SK-N-SH (cell line): Measurements from ENCODE around the gene REM1. TPM values are rescaled to one million over a fixed set of nuclear protein-coding genes. Genes with fewer than 3 reads are reported as not detected.

Experiments used
- CTCF ChIA-PET: fragments of 300-600, 350-600 bp; formaldehyde crosslinking; extraction: SDS; loops from one replicate; lab custom pipeline; 2021; lab: Yijun Ruan, JAX
- POLR2A ChIA-PET: fragments of 350-600 bp; sonication (Branson Sonifier 250); formaldehyde crosslinking; extraction: SDS; loops from one replicate; lab custom pipeline; 2020; ENCODE audit warnings: antibody characterized with exemption, inconsistent platforms; lab: Yijun Ruan, JAX
- DNase-seq: peaks from one replicate; pipeline ENCODE4 v3.0.0; 2012
- H2AFZ ChIP-seq: fragments of 200-600 bp; sonication (generic); 2 replicates; pipeline ENCODE4 v1.8.1; 2016; ENCODE audit warnings: antibody characterized with exemption, mild to moderate bottlenecking, low read depth
- H3F3A ChIP-seq: fragments of 200-600 bp; sonication (generic); replicated peaks from 2 replicates; pipeline ENCODE3; 2016; ENCODE audit warnings: antibody characterized with exemption, mild to moderate bottlenecking; ENCODE audit not compliant: insufficient read depth
- H3K27ac ChIP-seq, 2 experiments: fragments of 200-500 bp in 1 of 2; fragments of 200-600 bp in 1 of 2; sonication (Bioruptor generic) in 1 of 2; sonication (generic), shearing (Covaris generic) in 1 of 2; 2 replicates each; pipeline versions ENCODE4 v1.5.1 to v1.6.1; 2014 to 2016; ENCODE audit warnings: low read depth in 2 of 2, inconsistent platforms in 1 of 2, low read length in 1 of 2, mild to moderate bottlenecking in 1 of 2, mixed read lengths in 1 of 2
- H3K27me3 ChIP-seq: fragments of 200-600 bp; sonication (generic), shearing (Covaris generic); 2 replicates; pipeline ENCODE4 v1.6.1; 2016; ENCODE audit warnings: mixed run types; ENCODE audit not compliant: insufficient read depth
- H3K36me3 ChIP-seq, 2 experiments: fragments of 200-500 bp in 1 of 2; fragments of 200-600 bp in 1 of 2; sonication (Bioruptor generic) in 1 of 2; sonication (generic) in 1 of 2; replicated peaks in 1 of 2; 2 replicates each; pipeline versions ENCODE3 to v1.5.1; 2014 to 2016; ENCODE audit warnings: low read length in 1 of 2, mild to moderate bottlenecking in 1 of 2; ENCODE audit not compliant: insufficient read depth in 2 of 2, control insufficient read depth in 1 of 2
- H3K4me1 ChIP-seq, 2 experiments: fragments of 200-500 bp in 1 of 2; fragments of 200-600 bp in 1 of 2; sonication (Bioruptor generic) in 1 of 2; sonication (generic), shearing (Covaris generic) in 1 of 2; 2 replicates each; pipeline versions ENCODE4 v1.5.1 to v1.6.1; 2014 to 2016; ENCODE audit warnings: low read depth in 1 of 2, low read length in 1 of 2, mixed run types in 1 of 2; ENCODE audit not compliant: insufficient read depth in 2 of 2, control insufficient read depth in 1 of 2
- H3K4me2 ChIP-seq: fragments of 200-600 bp; sonication (generic), shearing (Covaris generic); 2 replicates; pipeline ENCODE4 v1.6.1; 2017; ENCODE audit warnings: mixed run types
- H3K4me3 ChIP-seq, 2 experiments: fragments of 200-500 bp in 1 of 2; fragments of 200-600 bp in 1 of 2; sonication (Bioruptor generic) in 1 of 2; sonication (generic), shearing (Covaris generic) in 1 of 2; 2 replicates each; pipeline versions ENCODE4 v1.5.1 to v1.8.1; 2014 to 2016; ENCODE audit warnings: low read depth in 2 of 2, inconsistent platforms in 1 of 2, low read length in 1 of 2, mild to moderate bottlenecking in 1 of 2, mixed read lengths in 1 of 2, moderate library complexity in 1 of 2
- H3K79me2 ChIP-seq: fragments of 200-600 bp; sonication (generic); 2 replicates; pipeline ENCODE4 v1.8.1; 2017; ENCODE audit warnings: mild to moderate bottlenecking; ENCODE audit not compliant: insufficient read depth
- H3K9ac ChIP-seq: fragments of 200-600 bp; sonication (generic); 2 replicates; pipeline ENCODE4 v1.6.1; 2017; ENCODE audit warnings: mixed run types
- H3K9me2 ChIP-seq: fragments of 200-600 bp; sonication (generic); 2 replicates; pipeline ENCODE4 v1.6.1; 2017; ENCODE audit warnings: mixed run types
- H3K9me3 ChIP-seq: fragments of 200-600 bp; sonication (generic); 2 replicates; pipeline ENCODE4 v1.6.1; 2017; ENCODE audit warnings: mixed run types, mild to moderate bottlenecking, moderate library complexity
- H4K20me1 ChIP-seq: fragments of 200-600 bp; sonication (generic); 2 replicates; pipeline ENCODE4 v1.6.1; 2017; ENCODE audit warnings: mild to moderate bottlenecking, mixed run types; ENCODE audit not compliant: insufficient read depth
- ELF1 ChIP-seq: IDR thresholded peaks from 2 replicates; pipeline ENCODE4 v1.4.0; 2012
- EP300 ChIP-seq, 2 experiments: IDR thresholded peaks; 2 replicates each; pipeline versions ENCODE4 v1.4.0 to v1.6.1; 2012; ENCODE audit warnings: borderline replicate concordance in 1 of 2, low read depth in 1 of 2, low read length in 1 of 2
- EZH2phosphoT487 ChIP-seq: fragments of 200-600 bp; sonication (generic); IDR thresholded peaks from 2 replicates; pipeline ENCODE4 v1.6.1; 2017; ENCODE audit warnings: low read depth, mixed run types, mild to moderate bottlenecking, antibody characterized with exemption, moderate library complexity, borderline replicate concordance
- FOXM1 ChIP-seq: IDR thresholded peaks from 2 replicates; pipeline ENCODE4 v1.4.0; 2012; ENCODE audit warnings: low read depth, mild to moderate bottlenecking
- GATA2 ChIP-seq: sonication (generic); formaldehyde crosslinking; IDR thresholded peaks from 2 replicates; pipeline ENCODE4 v1.5.0; 2020; ENCODE audit warnings: mild to moderate bottlenecking, missing genetic modification reagents
- IRF3 ChIP-seq: fragments of 150-350 bp; IDR thresholded peaks from 2 replicates; pipeline ENCODE4 v1.6.1; 2016; ENCODE audit warnings: mild to moderate bottlenecking, low read depth, low read length
- JUND ChIP-seq: IDR thresholded peaks from 2 replicates; pipeline ENCODE4 v1.4.0; 2012
- MEF2A ChIP-seq: IDR thresholded peaks from 2 replicates; pipeline ENCODE4 v1.4.0; 2012; ENCODE audit warnings: low read depth, borderline replicate concordance
- MXI1 ChIP-seq: IDR thresholded peaks from 2 replicates; pipeline ENCODE4 v1.6.1; 2012; ENCODE audit warnings: mild to moderate bottlenecking, low read depth, low read length, improper control_type of control experiment
- NFIC ChIP-seq: IDR thresholded peaks from 2 replicates; pipeline ENCODE4 v1.4.0; 2012; ENCODE audit warnings: borderline replicate concordance
- POLR2AphosphoS5 ChIP-seq: IDR thresholded peaks from 2 replicates; pipeline ENCODE4 v1.6.1; 2012; ENCODE audit warnings: low read depth, low read length
- RAD21 ChIP-seq: IDR thresholded peaks from 2 replicates; pipeline ENCODE4 v1.6.1; 2012; ENCODE audit warnings: mild to moderate bottlenecking, low read length
- RCOR1 ChIP-seq: fragments of 150-350 bp; IDR thresholded peaks from 2 replicates; pipeline ENCODE4 v1.6.1; 2017; ENCODE audit warnings: antibody characterized with exemption, low read length
- RFX5 ChIP-seq: IDR thresholded peaks from 2 replicates; pipeline ENCODE4 v1.6.1; 2012; ENCODE audit warnings: mild to moderate bottlenecking, improper control_type of control experiment, low read length
- SIN3A ChIP-seq: IDR thresholded peaks from 2 replicates; pipeline ENCODE4 v1.6.1; 2012; ENCODE audit warnings: low read depth, mild to moderate bottlenecking, low read length, moderate library complexity, borderline replicate concordance
- SMC3 ChIP-seq: IDR thresholded peaks from 2 replicates; pipeline ENCODE4 v1.6.1; 2012; ENCODE audit warnings: low read depth, low read length, improper control_type of control experiment
- TCF12 ChIP-seq: IDR thresholded peaks from 2 replicates; pipeline ENCODE4 v1.4.0; 2012
- USF1 ChIP-seq: IDR thresholded peaks from 2 replicates; pipeline ENCODE4 v1.4.0; 2012; ENCODE audit warnings: low read depth, borderline replicate concordance
- ZBTB33 ChIP-seq: IDR thresholded peaks from 2 replicates; pipeline ENCODE4 v1.4.0; 2012; ENCODE audit warnings: low read depth, borderline replicate concordance
- WGBS: methylation state at CpG from one replicate; pipeline ENCODE4 v1.1.6; 2017; ENCODE audit warnings: low lambda C conversion rate; 5-methylcytosine and 5-hydroxymethylcytosine counted together
- polyA plus RNA-seq, 3 experiments: library from polyadenylated mRNA; depleted of rRNA; stranded (reverse); fragments of >200 nt; gene quantifications; 2 replicates each; pipeline ENCODE4 v1.2.3, GENCODE V29; 2012
- TF ChIP-seq, protein P1 (sequence below): fragments of 200-600 bp; sonication (generic); IDR thresholded peaks from 2 replicates; pipeline ENCODE4 v1.6.1; 2017; ENCODE audit warnings: antibody characterized with exemption, mild to moderate bottlenecking, moderate library complexity
- TF ChIP-seq, protein P2 (sequence below): IDR thresholded peaks from 2 replicates; pipeline ENCODE4 v1.6.1; 2012; ENCODE audit warnings: mild to moderate bottlenecking, low read depth, low read length, moderate library complexity
- TF ChIP-seq, protein P3 (sequence below): fragments of 150-350 bp; IDR thresholded peaks from 2 replicates; pipeline ENCODE4 v1.6.1; 2017; ENCODE audit warnings: antibody characterized with exemption, low read length, low read depth, borderline replicate concordance

Gene REM1
- polyA plus RNA-seq, 1 of the 3 experiments (the other 2 are of a cell fraction) = 7.1 TPM

GRCh38 chr20:31514154-31515071 is 39.3 kb downstream of the REM1 start, which contains the start of gene HM13:
HM13 (plus strand) TSS chr20:31514442; CDS start chr20:31514552, 110 bp downstream.
- H3K27ac ChIP-seq = peak within 1 kb of the TSS; percentile 78 to 84
- H3K36me3 ChIP-seq = peaks cover 4 to 5% of the 10 kb centered on the region in 2 experiments
- peaks cover 51% of the 10 kb centered on the region for H3K79me2 ChIP-seq
- peaks cover 3% of the 10 kb centered on the region for H3F3A ChIP-seq
- H3K9ac ChIP-seq = peak within 1 kb of the TSS; percentile 93
- H3K9me2 ChIP-seq = no peaks in the 10 kb centered on the region
- CTCF ChIA-PET = interaction anchor here (0.6 to 2.4 kb wide), 11 partner anchors 8 to 99 kb away, joined by 3 to 18 read pairs (median 3); a partner anchor contains a TSS
- peaks cover 9 to 27% of the 10 kb centered on the region in 2 experiments for H3K4me1 ChIP-seq
- H3K4me3 ChIP-seq = peak within 1 kb of the TSS; percentile 95
- peak; percentile 98 for DNase-seq
- peak within 1 kb of the TSS; percentile 73 for H2AFZ ChIP-seq
- no peaks in the 10 kb centered on the region for H3K9me3 ChIP-seq
- no peaks in the 10 kb centered on the region for H3K27me3 ChIP-seq
- peak within 1 kb of the TSS; percentile 100 for H3K4me2 ChIP-seq
- WGBS = 3% methylated on average over 22 of the region's 86 CpGs
- H4K20me1 ChIP-seq = peaks cover 15% of the 10 kb centered on the region
- POLR2A ChIA-PET = no interaction called here
- TF ChIP-seq SMC3 = peak; percentile 36; the same call in 1 of the 2 replicates
- TF ChIP-seq SIN3A = no peak
- TF ChIP-seq ZBTB33 = no peak
- TF ChIP-seq, protein P1, sequence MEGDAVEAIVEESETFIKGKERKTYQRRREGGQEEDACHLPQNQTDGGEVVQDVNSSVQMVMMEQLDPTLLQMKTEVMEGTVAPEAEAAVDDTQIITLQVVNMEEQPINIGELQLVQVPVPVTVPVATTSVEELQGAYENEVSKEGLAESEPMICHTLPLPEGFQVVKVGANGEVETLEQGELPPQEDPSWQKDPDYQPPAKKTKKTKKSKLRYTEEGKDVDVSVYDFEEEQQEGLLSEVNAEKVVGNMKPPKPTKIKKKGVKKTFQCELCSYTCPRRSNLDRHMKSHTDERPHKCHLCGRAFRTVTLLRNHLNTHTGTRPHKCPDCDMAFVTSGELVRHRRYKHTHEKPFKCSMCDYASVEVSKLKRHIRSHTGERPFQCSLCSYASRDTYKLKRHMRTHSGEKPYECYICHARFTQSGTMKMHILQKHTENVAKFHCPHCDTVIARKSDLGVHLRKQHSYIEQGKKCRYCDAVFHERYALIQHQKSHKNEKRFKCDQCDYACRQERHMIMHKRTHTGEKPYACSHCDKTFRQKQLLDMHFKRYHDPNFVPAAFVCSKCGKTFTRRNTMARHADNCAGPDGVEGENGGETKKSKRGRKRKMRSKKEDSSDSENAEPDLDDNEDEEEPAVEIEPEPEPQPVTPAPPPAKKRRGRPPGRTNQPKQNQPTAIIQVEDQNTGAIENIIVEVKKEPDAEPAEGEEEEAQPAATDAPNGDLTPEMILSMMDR = peak; percentile 87
- TF ChIP-seq TCF12 = no peak
- no peak for TF ChIP-seq ELF1
- TF ChIP-seq RAD21 = no peak
- TF ChIP-seq POLR2AphosphoS5 = peak; percentile 81
- no peak for TF ChIP-seq MEF2A
- TF ChIP-seq EP300 (IDR thresholded peaks at IDR 0.05; ENCODE audit: borderline replicate concordance in 1 of 2, low read depth in 1 of 2, low read length in 1 of 2) = no peak
- TF ChIP-seq JUND = no peak
- peak; percentile 88 for TF ChIP-seq MXI1
- no peak for TF ChIP-seq RFX5
- no peak; the same call in 1 of the 2 replicates for TF ChIP-seq RCOR1
- TF ChIP-seq, protein P2, sequence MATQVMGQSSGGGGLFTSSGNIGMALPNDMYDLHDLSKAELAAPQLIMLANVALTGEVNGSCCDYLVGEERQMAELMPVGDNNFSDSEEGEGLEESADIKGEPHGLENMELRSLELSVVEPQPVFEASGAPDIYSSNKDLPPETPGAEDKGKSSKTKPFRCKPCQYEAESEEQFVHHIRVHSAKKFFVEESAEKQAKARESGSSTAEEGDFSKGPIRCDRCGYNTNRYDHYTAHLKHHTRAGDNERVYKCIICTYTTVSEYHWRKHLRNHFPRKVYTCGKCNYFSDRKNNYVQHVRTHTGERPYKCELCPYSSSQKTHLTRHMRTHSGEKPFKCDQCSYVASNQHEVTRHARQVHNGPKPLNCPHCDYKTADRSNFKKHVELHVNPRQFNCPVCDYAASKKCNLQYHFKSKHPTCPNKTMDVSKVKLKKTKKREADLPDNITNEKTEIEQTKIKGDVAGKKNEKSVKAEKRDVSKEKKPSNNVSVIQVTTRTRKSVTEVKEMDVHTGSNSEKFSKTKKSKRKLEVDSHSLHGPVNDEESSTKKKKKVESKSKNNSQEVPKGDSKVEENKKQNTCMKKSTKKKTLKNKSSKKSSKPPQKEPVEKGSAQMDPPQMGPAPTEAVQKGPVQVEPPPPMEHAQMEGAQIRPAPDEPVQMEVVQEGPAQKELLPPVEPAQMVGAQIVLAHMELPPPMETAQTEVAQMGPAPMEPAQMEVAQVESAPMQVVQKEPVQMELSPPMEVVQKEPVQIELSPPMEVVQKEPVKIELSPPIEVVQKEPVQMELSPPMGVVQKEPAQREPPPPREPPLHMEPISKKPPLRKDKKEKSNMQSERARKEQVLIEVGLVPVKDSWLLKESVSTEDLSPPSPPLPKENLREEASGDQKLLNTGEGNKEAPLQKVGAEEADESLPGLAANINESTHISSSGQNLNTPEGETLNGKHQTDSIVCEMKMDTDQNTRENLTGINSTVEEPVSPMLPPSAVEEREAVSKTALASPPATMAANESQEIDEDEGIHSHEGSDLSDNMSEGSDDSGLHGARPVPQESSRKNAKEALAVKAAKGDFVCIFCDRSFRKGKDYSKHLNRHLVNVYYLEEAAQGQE = no peak
- TF ChIP-seq FOXM1 = no peak
- TF ChIP-seq, protein P3, sequence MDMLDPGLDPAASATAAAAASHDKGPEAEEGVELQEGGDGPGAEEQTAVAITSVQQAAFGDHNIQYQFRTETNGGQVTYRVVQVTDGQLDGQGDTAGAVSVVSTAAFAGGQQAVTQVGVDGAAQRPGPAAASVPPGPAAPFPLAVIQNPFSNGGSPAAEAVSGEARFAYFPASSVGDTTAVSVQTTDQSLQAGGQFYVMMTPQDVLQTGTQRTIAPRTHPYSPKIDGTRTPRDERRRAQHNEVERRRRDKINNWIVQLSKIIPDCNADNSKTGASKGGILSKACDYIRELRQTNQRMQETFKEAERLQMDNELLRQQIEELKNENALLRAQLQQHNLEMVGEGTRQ = no peak
- no peak for TF ChIP-seq IRF3
- TF ChIP-seq GATA2 (CRISPR knock-in tag) = no peak
- TF ChIP-seq EZH2phosphoT487 = no peak
- TF ChIP-seq NFIC = no peak
- no peak for TF ChIP-seq USF1
